ENCODE measurements around the gene DOCK11.
"Not testable (repeated sequence)": the region's sequence is repeated elsewhere in the genome, so short reads cannot be mapped to it uniquely, and the experiment has no call there.

- TF ChIP-seq CTCF (IDR thresholded peaks at IDR 0.05; ENCODE audit: insufficient read depth, low read length); REST (IDR thresholded peaks at IDR 0.05; ENCODE audit: insufficient replicate concordance, low read depth); POLR2AphosphoS5 (IDR thresholded peaks at IDR 0.05; ENCODE audit: low read depth); GABPA (IDR thresholded peaks at IDR 0.05; ENCODE audit: low read depth); SPI1 (IDR thresholded peaks at IDR 0.05; ENCODE audit: borderline replicate concordance, low read depth): not testable (repeated sequence)
These were observed 24.8 kb upstream of the DOCK11 start for GRCh38 chrX:118470721-118471347.
